A549 (cell line): ENCODE data around the gene LRRC2.

Experiments
- CBX8 ChIP-seq: fragments of 200-600 bp; sonication (generic); IDR thresholded peaks from 2 replicates; pipeline ENCODE4 v1.6.1; 2016
- CEBPB ChIP-seq, 2 experiments: fragments of >200 bp in 1 of 2; sonication (Bioruptor Twin) in 1 of 2; formaldehyde crosslinking in 1 of 2; IDR thresholded peaks; 2 replicates each; pipeline ENCODE4 v1.6.1; 2012 to 2016
- KDM1A ChIP-seq: fragments of 200-600 bp; sonication (generic); IDR thresholded peaks from 2 replicates; pipeline ENCODE4 v1.6.1; 2016; ENCODE audit warnings: low read depth, mild to moderate bottlenecking
- MAFK ChIP-seq: fragments of 450-650 bp; IDR thresholded peaks from 2 replicates; pipeline ENCODE4 v1.6.1; 2014; ENCODE audit not compliant: partially characterized antibody
- POLR2A ChIP-seq: IDR thresholded peaks from 2 replicates; pipeline ENCODE4 v1.6.1; 2012; ENCODE audit warnings: mild to moderate bottlenecking, low read length
- RAD21 ChIP-seq, 2 experiments: fragments of >200 bp in 1 of 2; sonication (Bioruptor Twin) in 1 of 2; formaldehyde crosslinking in 1 of 2; IDR thresholded peaks in 1 of 2; conservative IDR thresholded peaks in 1 of 2; 2 replicates in 1 of 2; 3 replicates in 1 of 2; pipeline ENCODE4 v1.6.1; 2012 to 2018; ENCODE audit warnings: inconsistent platforms in 1 of 2
- SREBF2 ChIP-seq: fragments of 450-650 bp; IDR thresholded peaks from 2 replicates; pipeline ENCODE4 v1.6.1; 2014; ENCODE audit warnings: mild to moderate bottlenecking, moderate library complexity
- ZC3H11A ChIP-seq: fragments of 450-650 bp; IDR thresholded peaks from 2 replicates; pipeline ENCODE4 v1.6.1; 2014; ENCODE audit warnings: antibody characterized with exemption, mild to moderate bottlenecking
- TF ChIP-seq, protein P1 (sequence below): fragments of >200 bp; sonication (Bioruptor Twin); formaldehyde crosslinking; IDR thresholded peaks from 3 replicates; pipeline ENCODE4 v1.5.1; 2016
- TF ChIP-seq, protein P2 (sequence below): fragments of 150-350 bp; IDR thresholded peaks from 2 replicates; pipeline ENCODE4 v1.6.1; 2014; ENCODE audit warnings: low read depth, mild to moderate bottlenecking, low read length
- TF ChIP-seq, protein P3 (sequence below): fragments of 450-650 bp; IDR thresholded peaks from 2 replicates; pipeline ENCODE4 v1.6.1; 2014; ENCODE audit warnings: antibody characterized with exemption

DNA sequence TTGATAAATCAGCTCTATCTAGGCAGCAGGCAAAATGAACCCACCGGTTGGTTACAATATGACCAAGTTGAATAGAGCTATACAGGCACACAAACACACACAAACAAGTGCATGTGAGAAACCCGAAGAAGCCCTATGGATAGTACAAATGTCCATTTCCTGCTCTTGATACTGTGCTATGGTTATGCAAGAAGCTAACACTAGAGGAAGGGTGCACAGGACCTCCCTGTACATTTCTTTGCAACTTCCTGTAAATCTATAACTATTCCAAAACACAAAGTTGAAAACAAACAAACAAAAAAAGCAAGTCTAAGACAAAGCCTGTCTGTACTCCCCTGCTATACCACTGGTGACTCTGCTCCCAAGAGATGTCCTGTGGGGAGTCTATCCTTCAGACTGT, 38.0 kb upstream of the LRRC2 start:
- TF ChIP-seq, protein P1, sequence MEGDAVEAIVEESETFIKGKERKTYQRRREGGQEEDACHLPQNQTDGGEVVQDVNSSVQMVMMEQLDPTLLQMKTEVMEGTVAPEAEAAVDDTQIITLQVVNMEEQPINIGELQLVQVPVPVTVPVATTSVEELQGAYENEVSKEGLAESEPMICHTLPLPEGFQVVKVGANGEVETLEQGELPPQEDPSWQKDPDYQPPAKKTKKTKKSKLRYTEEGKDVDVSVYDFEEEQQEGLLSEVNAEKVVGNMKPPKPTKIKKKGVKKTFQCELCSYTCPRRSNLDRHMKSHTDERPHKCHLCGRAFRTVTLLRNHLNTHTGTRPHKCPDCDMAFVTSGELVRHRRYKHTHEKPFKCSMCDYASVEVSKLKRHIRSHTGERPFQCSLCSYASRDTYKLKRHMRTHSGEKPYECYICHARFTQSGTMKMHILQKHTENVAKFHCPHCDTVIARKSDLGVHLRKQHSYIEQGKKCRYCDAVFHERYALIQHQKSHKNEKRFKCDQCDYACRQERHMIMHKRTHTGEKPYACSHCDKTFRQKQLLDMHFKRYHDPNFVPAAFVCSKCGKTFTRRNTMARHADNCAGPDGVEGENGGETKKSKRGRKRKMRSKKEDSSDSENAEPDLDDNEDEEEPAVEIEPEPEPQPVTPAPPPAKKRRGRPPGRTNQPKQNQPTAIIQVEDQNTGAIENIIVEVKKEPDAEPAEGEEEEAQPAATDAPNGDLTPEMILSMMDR = no peak
- TF ChIP-seq RAD21 (conservative IDR thresholded peaks at IDR 0.05 in 1 of 2, IDR thresholded peaks at IDR 0.05 in 1 of 2) (no peak), MAFK (no peak), POLR2A (no peak), CBX8 (no peak), ZC3H11A (no peak), KDM1A (no peak), CEBPB (IDR thresholded peaks at IDR 0.05) (no peak), SREBF2 (no peak)
- TF ChIP-seq, protein P2, sequence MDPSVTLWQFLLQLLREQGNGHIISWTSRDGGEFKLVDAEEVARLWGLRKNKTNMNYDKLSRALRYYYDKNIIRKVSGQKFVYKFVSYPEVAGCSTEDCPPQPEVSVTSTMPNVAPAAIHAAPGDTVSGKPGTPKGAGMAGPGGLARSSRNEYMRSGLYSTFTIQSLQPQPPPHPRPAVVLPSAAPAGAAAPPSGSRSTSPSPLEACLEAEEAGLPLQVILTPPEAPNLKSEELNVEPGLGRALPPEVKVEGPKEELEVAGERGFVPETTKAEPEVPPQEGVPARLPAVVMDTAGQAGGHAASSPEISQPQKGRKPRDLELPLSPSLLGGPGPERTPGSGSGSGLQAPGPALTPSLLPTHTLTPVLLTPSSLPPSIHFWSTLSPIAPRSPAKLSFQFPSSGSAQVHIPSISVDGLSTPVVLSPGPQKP = no peak
- TF ChIP-seq, protein P3, sequence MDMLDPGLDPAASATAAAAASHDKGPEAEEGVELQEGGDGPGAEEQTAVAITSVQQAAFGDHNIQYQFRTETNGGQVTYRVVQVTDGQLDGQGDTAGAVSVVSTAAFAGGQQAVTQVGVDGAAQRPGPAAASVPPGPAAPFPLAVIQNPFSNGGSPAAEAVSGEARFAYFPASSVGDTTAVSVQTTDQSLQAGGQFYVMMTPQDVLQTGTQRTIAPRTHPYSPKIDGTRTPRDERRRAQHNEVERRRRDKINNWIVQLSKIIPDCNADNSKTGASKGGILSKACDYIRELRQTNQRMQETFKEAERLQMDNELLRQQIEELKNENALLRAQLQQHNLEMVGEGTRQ = no peak
